GM10248 (cell line): ENCODE data around the gene LARGE1.

Source experiments
- CTCF ChIA-PET: fragments of 300-600 bp; sonication (Branson Sonifier 250); formaldehyde crosslinking; extraction: SDS; loops from one replicate; lab custom pipeline; 2021; ENCODE audit warnings: antibody characterized with exemption; lab: Yijun Ruan, JAX
- POLR2A ChIA-PET: fragments of 350-650 bp; sonication (Branson Sonifier 250); formaldehyde crosslinking; extraction: SDS; loops from one replicate; lab custom pipeline; 2020; ENCODE audit warnings: antibody characterized with exemption; lab: Yijun Ruan, JAX
- DNase-seq: peaks from one replicate; pipeline ENCODE4 v3.0.0; 2012; ENCODE audit errors: extremely low spot score
- CTCF ChIP-seq: IDR thresholded peaks from 2 replicates; pipeline ENCODE4 v1.5.1; 2012; ENCODE audit warnings: mild to moderate bottlenecking, low read depth; ENCODE audit errors: extremely low read depth, missing control alignments, control extremely low read depth

The LARGE1 gene

DNA sequence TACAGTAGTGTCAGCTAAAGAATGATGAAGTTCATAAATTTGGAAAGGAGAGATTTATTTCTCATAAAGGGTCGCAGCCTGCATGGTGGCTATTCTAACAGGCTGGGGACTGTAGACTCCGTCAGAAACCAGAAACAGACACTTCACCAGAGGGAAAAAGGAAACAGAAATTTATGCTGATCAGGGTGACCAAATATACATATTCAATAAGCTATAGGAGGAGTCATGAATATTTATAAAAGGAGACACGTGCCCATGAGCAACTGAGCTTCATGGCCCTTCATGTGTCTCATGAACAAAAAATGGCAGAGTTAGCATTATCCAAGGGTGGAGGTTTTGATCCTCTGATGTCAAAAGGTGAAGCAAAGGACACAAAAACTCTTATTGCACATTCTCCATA lies 392.1 kb downstream of the LARGE1 start:
- TF ChIP-seq CTCF, result no peak
- CTCF ChIA-PET, result interaction anchor here (1.3 to 8.6 kb wide), 4 partner anchors 9 to 229 kb away, joined by 3 to 82 read pairs (median 9); no protein-coding TSS in a partner anchor
- no peak for DNase-seq
- POLR2A ChIA-PET, result no interaction called here

- CTCF ChIA-PET, result interaction anchor here (1.2 to 1.9 kb wide), 3 partner anchors 9 to 225 kb away, joined by 3 to 5 read pairs (median 4); no protein-coding TSS in a partner anchor
- no peak for TF ChIP-seq CTCF
- POLR2A ChIA-PET, result no interaction called here
Observed at GRCh38 chr22:33526434-33527107, 393.7 kb downstream of the LARGE1 start.

GRCh38 chr22:33524511-33525260 lies 395.6 kb downstream of the LARGE1 start:
- no peak for DNase-seq
- POLR2A ChIA-PET, result interaction anchor here (0.5 kb wide), 1 partner anchor 57 kb away, joined by 4 read pairs; no protein-coding TSS in a partner anchor
- CTCF ChIA-PET, result interaction anchor here (1.1 to 1.9 kb wide), 3 partner anchors 14 to 56 kb away, joined by 4 to 5 read pairs (median 4); no protein-coding TSS in a partner anchor
- no peak for TF ChIP-seq CTCF

More at GRCh38 chr22:33526434-33527107, 393.7 kb downstream of the LARGE1 start:
- DNase-seq, result no peak

DNA sequence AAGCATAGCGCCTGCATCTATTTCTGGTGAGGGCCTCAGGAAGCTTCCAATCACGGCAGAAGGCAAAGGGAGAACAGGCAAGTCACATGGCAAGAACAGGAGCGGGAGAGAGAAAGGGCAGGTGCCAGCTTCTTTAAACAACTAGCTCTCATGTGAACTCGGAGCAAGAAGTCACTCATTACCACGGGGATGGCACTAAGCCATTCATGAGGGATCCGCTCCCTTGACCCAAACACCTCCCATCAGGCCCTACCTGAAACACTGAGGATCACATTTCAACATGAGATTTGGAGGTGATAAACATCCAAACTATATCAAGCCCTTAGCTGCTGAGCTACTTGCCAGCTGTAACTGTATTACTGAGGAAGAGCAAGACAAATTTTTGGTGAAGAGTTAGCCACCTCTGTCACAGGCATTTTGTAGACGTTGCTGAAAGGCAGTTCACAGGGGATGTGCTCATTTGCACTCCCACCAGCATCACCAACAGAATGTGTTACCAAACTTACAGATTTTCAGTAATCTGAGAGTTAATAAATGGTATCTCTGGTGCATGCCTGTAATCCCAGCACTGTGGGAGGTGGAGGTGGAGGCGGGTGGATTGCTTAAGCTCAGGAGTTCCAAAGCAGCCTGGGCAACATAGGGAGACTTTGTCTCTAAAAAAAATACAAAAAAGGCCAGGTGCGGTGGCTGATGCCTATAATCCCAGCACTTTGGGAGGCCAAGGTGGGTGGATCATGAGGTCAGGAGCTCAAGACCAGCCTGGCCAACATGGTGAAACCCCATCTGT lies 398.2 kb downstream of the LARGE1 start:
- ChIA-PET POLR2A (no interaction called here), CTCF (interaction anchor here (1.1 to 6.8 kb wide), 11 partner anchors 10 to 584 kb away, joined by 3 to 82 read pairs (median 7); partner anchors contain the start of gene LARGE1)
- TF ChIP-seq CTCF, result no peak
- no peak for DNase-seq

GRCh38 chr22:33520904-33521780 lies 399.1 kb downstream of the LARGE1 start:
- no peak for DNase-seq
- ChIA-PET POLR2A (no interaction called here), CTCF (interaction anchor here (0.8 to 6.8 kb wide), 24 partner anchors 9 to 1502 kb away, joined by 3 to 82 read pairs (median 4); partner anchors contain the start of gene LARGE1)
- TF ChIP-seq CTCF, result no peak
